SK-N-SH (cell line): Measurements from ENCODE around the gene TRPM8. TPM values are rescaled to one million over a fixed set of nuclear protein-coding genes. Genes with fewer than 3 reads are reported as not detected.

Source experiments
- CTCF ChIA-PET: fragments of 300-600, 350-600 bp; formaldehyde crosslinking; extraction: SDS; loops from one replicate; lab custom pipeline; 2021; lab: Yijun Ruan, JAX
- POLR2A ChIA-PET: fragments of 350-600 bp; sonication (Branson Sonifier 250); formaldehyde crosslinking; extraction: SDS; loops from one replicate; lab custom pipeline; 2020; ENCODE audit warnings: antibody characterized with exemption, inconsistent platforms; lab: Yijun Ruan, JAX
- DNase-seq: peaks from one replicate; pipeline ENCODE4 v3.0.0; 2012
- H2AFZ ChIP-seq: fragments of 200-600 bp; sonication (generic); 2 replicates; pipeline ENCODE4 v1.8.1; 2016; ENCODE audit warnings: antibody characterized with exemption, mild to moderate bottlenecking, low read depth
- H3F3A ChIP-seq: fragments of 200-600 bp; sonication (generic); replicated peaks from 2 replicates; pipeline ENCODE3; 2016; ENCODE audit warnings: antibody characterized with exemption, mild to moderate bottlenecking; ENCODE audit not compliant: insufficient read depth
- H3K27ac ChIP-seq, 2 experiments: fragments of 200-500 bp in 1 of 2; fragments of 200-600 bp in 1 of 2; sonication (Bioruptor generic) in 1 of 2; sonication (generic), shearing (Covaris generic) in 1 of 2; 2 replicates each; pipeline versions ENCODE4 v1.5.1 to v1.6.1; 2014 to 2016; ENCODE audit warnings: low read depth in 2 of 2, inconsistent platforms in 1 of 2, low read length in 1 of 2, mild to moderate bottlenecking in 1 of 2, mixed read lengths in 1 of 2
- H3K27me3 ChIP-seq: fragments of 200-600 bp; sonication (generic), shearing (Covaris generic); 2 replicates; pipeline ENCODE4 v1.6.1; 2016; ENCODE audit warnings: mixed run types; ENCODE audit not compliant: insufficient read depth
- H3K36me3 ChIP-seq, 2 experiments: fragments of 200-500 bp in 1 of 2; fragments of 200-600 bp in 1 of 2; sonication (Bioruptor generic) in 1 of 2; sonication (generic) in 1 of 2; replicated peaks in 1 of 2; 2 replicates each; pipeline versions ENCODE3 to v1.5.1; 2014 to 2016; ENCODE audit warnings: low read length in 1 of 2, mild to moderate bottlenecking in 1 of 2; ENCODE audit not compliant: insufficient read depth in 2 of 2, control insufficient read depth in 1 of 2
- H3K4me1 ChIP-seq, 2 experiments: fragments of 200-500 bp in 1 of 2; fragments of 200-600 bp in 1 of 2; sonication (Bioruptor generic) in 1 of 2; sonication (generic), shearing (Covaris generic) in 1 of 2; 2 replicates each; pipeline versions ENCODE4 v1.5.1 to v1.6.1; 2014 to 2016; ENCODE audit warnings: low read depth in 1 of 2, low read length in 1 of 2, mixed run types in 1 of 2; ENCODE audit not compliant: insufficient read depth in 2 of 2, control insufficient read depth in 1 of 2
- H3K4me2 ChIP-seq: fragments of 200-600 bp; sonication (generic), shearing (Covaris generic); 2 replicates; pipeline ENCODE4 v1.6.1; 2017; ENCODE audit warnings: mixed run types
- H3K4me3 ChIP-seq, 2 experiments: fragments of 200-500 bp in 1 of 2; fragments of 200-600 bp in 1 of 2; sonication (Bioruptor generic) in 1 of 2; sonication (generic), shearing (Covaris generic) in 1 of 2; 2 replicates each; pipeline versions ENCODE4 v1.5.1 to v1.8.1; 2014 to 2016; ENCODE audit warnings: low read depth in 2 of 2, inconsistent platforms in 1 of 2, low read length in 1 of 2, mild to moderate bottlenecking in 1 of 2, mixed read lengths in 1 of 2, moderate library complexity in 1 of 2
- H3K79me2 ChIP-seq: fragments of 200-600 bp; sonication (generic); 2 replicates; pipeline ENCODE4 v1.8.1; 2017; ENCODE audit warnings: mild to moderate bottlenecking; ENCODE audit not compliant: insufficient read depth
- H3K9ac ChIP-seq: fragments of 200-600 bp; sonication (generic); 2 replicates; pipeline ENCODE4 v1.6.1; 2017; ENCODE audit warnings: mixed run types
- H3K9me2 ChIP-seq: fragments of 200-600 bp; sonication (generic); 2 replicates; pipeline ENCODE4 v1.6.1; 2017; ENCODE audit warnings: mixed run types
- H3K9me3 ChIP-seq: fragments of 200-600 bp; sonication (generic); 2 replicates; pipeline ENCODE4 v1.6.1; 2017; ENCODE audit warnings: mixed run types, mild to moderate bottlenecking, moderate library complexity
- H4K20me1 ChIP-seq: fragments of 200-600 bp; sonication (generic); 2 replicates; pipeline ENCODE4 v1.6.1; 2017; ENCODE audit warnings: mild to moderate bottlenecking, mixed run types; ENCODE audit not compliant: insufficient read depth
- CTCF ChIP-seq: fragments of 200-600 bp; sonication (generic); IDR thresholded peaks from 2 replicates; pipeline ENCODE4 v1.6.1; 2017; ENCODE audit warnings: antibody characterized with exemption, mild to moderate bottlenecking, moderate library complexity
- ELF1 ChIP-seq: IDR thresholded peaks from 2 replicates; pipeline ENCODE4 v1.4.0; 2012
- EZH2phosphoT487 ChIP-seq: fragments of 200-600 bp; sonication (generic); IDR thresholded peaks from 2 replicates; pipeline ENCODE4 v1.6.1; 2017; ENCODE audit warnings: low read depth, mixed run types, mild to moderate bottlenecking, antibody characterized with exemption, moderate library complexity, borderline replicate concordance
- FOSL2 ChIP-seq: IDR thresholded peaks from 2 replicates; pipeline ENCODE4 v1.4.0; 2012; ENCODE audit warnings: low read depth, mild to moderate bottlenecking, moderate library complexity, borderline replicate concordance
- FOXM1 ChIP-seq: IDR thresholded peaks from 2 replicates; pipeline ENCODE4 v1.4.0; 2012; ENCODE audit warnings: low read depth, mild to moderate bottlenecking
- GATA2 ChIP-seq: sonication (generic); formaldehyde crosslinking; IDR thresholded peaks from 2 replicates; pipeline ENCODE4 v1.5.0; 2020; ENCODE audit warnings: mild to moderate bottlenecking, missing genetic modification reagents
- IRF3 ChIP-seq: fragments of 150-350 bp; IDR thresholded peaks from 2 replicates; pipeline ENCODE4 v1.6.1; 2016; ENCODE audit warnings: mild to moderate bottlenecking, low read depth, low read length
- MAX ChIP-seq: IDR thresholded peaks from 2 replicates; pipeline ENCODE4 v1.4.0; 2012; ENCODE audit warnings: low read depth
- MEF2A ChIP-seq: IDR thresholded peaks from 2 replicates; pipeline ENCODE4 v1.4.0; 2012; ENCODE audit warnings: low read depth, borderline replicate concordance
- RAD21 ChIP-seq: IDR thresholded peaks from 2 replicates; pipeline ENCODE4 v1.6.1; 2012; ENCODE audit warnings: mild to moderate bottlenecking, low read length
- RCOR1 ChIP-seq: fragments of 150-350 bp; IDR thresholded peaks from 2 replicates; pipeline ENCODE4 v1.6.1; 2017; ENCODE audit warnings: antibody characterized with exemption, low read length
- RFX5 ChIP-seq: IDR thresholded peaks from 2 replicates; pipeline ENCODE4 v1.6.1; 2012; ENCODE audit warnings: mild to moderate bottlenecking, improper control_type of control experiment, low read length
- RXRA ChIP-seq: IDR thresholded peaks from 2 replicates; pipeline ENCODE4 v1.4.0; 2012; ENCODE audit warnings: low read depth, mild to moderate bottlenecking, borderline replicate concordance
- SIN3A ChIP-seq: IDR thresholded peaks from 2 replicates; pipeline ENCODE4 v1.6.1; 2012; ENCODE audit warnings: low read depth, mild to moderate bottlenecking, low read length, moderate library complexity, borderline replicate concordance
- SMC3 ChIP-seq: IDR thresholded peaks from 2 replicates; pipeline ENCODE4 v1.6.1; 2012; ENCODE audit warnings: low read depth, low read length, improper control_type of control experiment
- TAF1 ChIP-seq: IDR thresholded peaks from 2 replicates; pipeline ENCODE4 v1.6.1; 2012; ENCODE audit warnings: low read depth, mild to moderate bottlenecking, low read length, moderate library complexity, borderline replicate concordance
- TEAD4 ChIP-seq: IDR thresholded peaks from 2 replicates; pipeline ENCODE4 v1.4.0; 2012; ENCODE audit warnings: mild to moderate bottlenecking, borderline replicate concordance; ENCODE audit not compliant: insufficient read depth
- USF1 ChIP-seq: IDR thresholded peaks from 2 replicates; pipeline ENCODE4 v1.4.0; 2012; ENCODE audit warnings: low read depth, borderline replicate concordance
- USF2 ChIP-seq: fragments of 150-350 bp; IDR thresholded peaks from 2 replicates; pipeline ENCODE4 v1.6.1; 2017; ENCODE audit warnings: antibody characterized with exemption, low read length, low read depth, borderline replicate concordance
- ZBTB33 ChIP-seq: IDR thresholded peaks from 2 replicates; pipeline ENCODE4 v1.4.0; 2012; ENCODE audit warnings: low read depth, borderline replicate concordance
- WGBS: methylation state at CpG from one replicate; pipeline ENCODE4 v1.1.6; 2017; ENCODE audit warnings: low lambda C conversion rate; 5-methylcytosine and 5-hydroxymethylcytosine counted together
- polyA plus RNA-seq, 3 experiments: library from polyadenylated mRNA; depleted of rRNA; stranded (reverse); fragments of >200 nt; gene quantifications; 2 replicates each; pipeline ENCODE4 v1.2.3, GENCODE V29; 2012

The TRPM8 gene
- polyA plus RNA-seq, 1 of the 3 experiments (the other 2 are of a cell fraction), result 0.85 TPM

- WGBS, result 79% methylated on average over 3 of the region's 3 CpGs
- Histone ChIP-seq H3K27ac (no peak overlapping the region), H3K4me2 (no peak overlapping the region), H3K27me3 (no peaks in the 10 kb centered on the region), H3K36me3 (no peaks in the 10 kb centered on the region), H3K9ac (no peak overlapping the region), H3K9me2 (no peaks in the 10 kb centered on the region), H3K4me3 (no peak overlapping the region), H3K4me1 (no peaks in the 10 kb centered on the region), H2AFZ (no peak overlapping the region), H3K9me3 (no peaks in the 10 kb centered on the region), H4K20me1 (no peaks in the 10 kb centered on the region), H3K79me2 (no peaks in the 10 kb centered on the region), H3F3A (no peaks in the 10 kb centered on the region)
- no peak for DNase-seq
- TF ChIP-seq IRF3 (no peak), TEAD4 (no peak), RFX5 (no peak), ZBTB33 (no peak), RCOR1 (no peak), MAX (no peak), FOSL2 (no peak), RXRA (no peak), ELF1 (no peak)
- CTCF ChIA-PET, result interaction anchor here (1.1 kb wide), 1 partner anchor 16 kb away, joined by 5 read pairs; no protein-coding TSS in a partner anchor
- POLR2A ChIA-PET, result no interaction called here
These were observed 28.0 kb downstream of the TRPM8 start for GRCh38 chr2:233945146-233945545.

GRCh38 chr2:233950078-233950825 lies 33.1 kb downstream of the TRPM8 start:
- no peak overlapping the region for H3K4me3 ChIP-seq
- no peaks in the 10 kb centered on the region for H3F3A ChIP-seq
- no peaks in the 10 kb centered on the region for H3K9me3 ChIP-seq
- no peak overlapping the region for H3K4me2 ChIP-seq
- POLR2A ChIA-PET, result no interaction called here
- no peak overlapping the region for H3K27ac ChIP-seq
- 82% methylated on average over 13 of the region's 13 CpGs for WGBS
- no peaks in the 10 kb centered on the region for H3K9me2 ChIP-seq
- H3K79me2 ChIP-seq, result no peaks in the 10 kb centered on the region
- CTCF ChIA-PET, result no interaction called here
- no peaks in the 10 kb centered on the region; the same call in 1 of the 2 replicates for H3K27me3 ChIP-seq
- H3K4me1 ChIP-seq, result peaks cover 0 to 6% of the 10 kb centered on the region in 2 experiments; a peak in 2 of 4 replicates
- DNase-seq, result no peak
- H4K20me1 ChIP-seq, result no peaks in the 10 kb centered on the region
- H3K9ac ChIP-seq, result no peak overlapping the region
- H2AFZ ChIP-seq, result no peak overlapping the region
- no peaks in the 10 kb centered on the region for H3K36me3 ChIP-seq
- no peak for TF ChIP-seq CTCF
- TF ChIP-seq GATA2, result no peak
- no peak for TF ChIP-seq RAD21
- no peak for TF ChIP-seq MEF2A
- TF ChIP-seq SMC3, result no peak
- TF ChIP-seq USF1, result no peak
- no peak for TF ChIP-seq TAF1
- no peak for TF ChIP-seq FOSL2
- no peak for TF ChIP-seq EZH2phosphoT487
- no peak for TF ChIP-seq SIN3A
- TF ChIP-seq USF2, result no peak
- TF ChIP-seq RFX5, result no peak
- TF ChIP-seq FOXM1, result no peak
